HepG2 (cell line): ENCODE data around the gene COX4I1. TPM values are rescaled to one million over a fixed set of nuclear protein-coding genes. Genes with fewer than 3 reads are reported as not detected.
A peak's percentile ranks its signal among the peaks of the same experiment; 100 is the strongest.

Experiments used
- ATAC-seq: fragments of 200-7000 bp; cut with Tn5 transposase; 3 replicates; pipeline ENCODE4 v1.9.1; 2020; ENCODE audit warnings: mild to moderate bottlenecking, moderate library complexity
- BruUV-seq: library from RNA; stranded (reverse); fragments of 400-500 nt; replicated peaks from 2 replicates; lab custom pipeline; 2021; lab: Mats Ljungman, UMichigan
- CTCF ChIA-PET: fragments of 300-600 bp; formaldehyde crosslinking; extraction: SDS; loops from one replicate; lab custom pipeline; 2021; ENCODE audit warnings: low total read pairs, inconsistent platforms, low intra/inter-chr PET ratio; lab: Yijun Ruan, JAX
- POLR2A ChIA-PET: fragments of 350-600 bp; sonication (Branson Sonifier 250); formaldehyde crosslinking; loops from one replicate; lab custom pipeline; 2020; ENCODE audit warnings: antibody characterized with exemption, inconsistent platforms; lab: Yijun Ruan, JAX
- DNase-seq: peaks from one replicate; pipeline ENCODE4 v3.0.0-alpha.2; 2015; ENCODE audit warnings: low spot score
- FAIRE-seq: peaks from 3 replicates; lab custom pipeline; 2011; peaks lifted over from hg19 to GRCh38; lab: Jason Lieb, UNC
- H2AFZ ChIP-seq: one replicate; pipeline ENCODE4 v1.6.1; 2011; ENCODE audit warnings: low read length, inconsistent platforms
- H3K27ac ChIP-seq: fragments of 300-600 bp; 3 replicates; pipeline ENCODE4 v1.8.0; 2011; ENCODE audit warnings: mixed run types, mild to moderate bottlenecking, mixed read lengths, low read length, inconsistent platforms; ENCODE audit not compliant: insufficient read depth; ENCODE audit errors: extremely low read length
- H3K27me3 ChIP-seq, 2 experiments: fragments of 200-600 bp in 1 of 2; 2 replicates in 1 of 2; 3 replicates in 1 of 2; pipeline versions ENCODE4 v1.6.0 to v1.8.0; 2011; ENCODE audit warnings: low read length in 2 of 2, mild to moderate bottlenecking in 2 of 2, moderate library complexity in 2 of 2, inconsistent platforms in 1 of 2; ENCODE audit not compliant: insufficient read depth in 2 of 2, control insufficient read depth in 1 of 2
- H3K36me3 ChIP-seq, 2 experiments: fragments of 200-600 bp in 1 of 2; replicated peaks in 1 of 2; 2 replicates in 1 of 2; 3 replicates in 1 of 2; pipeline versions ENCODE4 v1.5.1 to v1.8.0; 2011; ENCODE audit warnings: low read length in 2 of 2, inconsistent platforms in 1 of 2; ENCODE audit not compliant: insufficient read depth in 2 of 2, control insufficient read depth in 1 of 2
- H3K4me1 ChIP-seq: 2 replicates; pipeline ENCODE4 v1.5.1; 2012; ENCODE audit warnings: low read length, inconsistent platforms; ENCODE audit not compliant: insufficient read depth
- H3K4me2 ChIP-seq: 2 replicates; pipeline ENCODE4 v1.6.0; 2011; ENCODE audit warnings: low read depth, low read length, inconsistent platforms
- H3K4me3 ChIP-seq, 3 experiments: fragments of 200-600 bp in 1 of 3; sonication (generic), shearing (Covaris generic) in 1 of 3; replicated peaks in 1 of 3; 2 replicates each; pipeline ENCODE4 v1.5.1; 2011 to 2016; ENCODE audit warnings: low read length in 3 of 3, inconsistent platforms in 2 of 3, low read depth in 2 of 3, mild to moderate bottlenecking in 2 of 3, control low read depth in 1 of 3, mixed read lengths in 1 of 3; ENCODE audit not compliant: insufficient read depth in 1 of 3
- H3K79me2 ChIP-seq: one replicate; pipeline ENCODE4 v1.6.1; 2011; ENCODE audit warnings: low read length, inconsistent platforms; ENCODE audit not compliant: insufficient read depth
- H3K9ac ChIP-seq: 2 replicates; pipeline ENCODE4 v1.6.0; 2011; ENCODE audit warnings: mild to moderate bottlenecking, low read depth, low read length, inconsistent platforms; ENCODE audit not compliant: insufficient read depth
- H3K9me3 ChIP-seq: 2 replicates; pipeline ENCODE4 v1.5.1; 2012; ENCODE audit warnings: mild to moderate bottlenecking, low read length
- H4K20me1 ChIP-seq: 2 replicates; pipeline ENCODE4 v1.6.0; 2011; ENCODE audit warnings: inconsistent platforms, mild to moderate bottlenecking, low read length, moderate library complexity; ENCODE audit not compliant: insufficient read depth
- ZNF121 ChIP-seq: sonication (generic); formaldehyde crosslinking; IDR thresholded peaks from 2 replicates; pipeline ENCODE4 v1.5.0; 2020; ENCODE audit warnings: mild to moderate bottlenecking, missing genetic modification reagents
- ZNF646 ChIP-seq: sonication (generic); formaldehyde crosslinking; IDR thresholded peaks from 2 replicates; pipeline ENCODE4 v1.9.0; 2021; ENCODE audit warnings: mild to moderate bottlenecking, missing genetic modification reagents
- WGBS: methylation state at CpG from one replicate; pipeline ENCODE4 v1.1.6; 2017; ENCODE audit warnings: low lambda C conversion rate; 5-methylcytosine and 5-hydroxymethylcytosine counted together
- in situ Hi-C: cut with HindIII; loops from 2 replicates; pipeline ENCODE4 v1.10.0; 2017; ENCODE audit warnings: low pct_unique_long_range_greater_than_20kb; ENCODE audit not compliant: extremely low pct_ligation_motif_present
- intact Hi-C: fragments of 100-400 bp; cut with micrococcal nuclease; formaldehyde crosslinking; loops from one replicate; pipeline ENCODE4 v1.10.0; 2022; ENCODE audit not compliant: unreplicated experiment
- polyA plus RNA-seq, 8 experiments: library from polyadenylated mRNA; depleted of rRNA in 3 of 8; stranded (reverse) in 7 of 8; unstranded in 1 of 8; fragments of >200 nt; fragmentation: Illumina TruSeq in 4 of 8; extraction: Trizol in 4 of 8; gene quantifications; 2 replicates each; pipeline versions ENCODE4 v1.2.1 to v1.2.3, GENCODE V29; 2011 to 2016; ENCODE audit warnings: low read depth in 4 of 8, missing spikeins in 1 of 8, mixed read lengths in 1 of 8; ENCODE audit not compliant: insufficient read depth in 1 of 8
- total RNA-seq, 5 experiments: library from RNA; depleted of rRNA; stranded (reverse); fragments of >200 nt; fragmentation: Illumina TruSeq; extraction: Trizol; gene quantifications; 2 replicates each; pipeline ENCODE4 v1.2.3, GENCODE V29; 2016; ENCODE audit warnings: low read depth in 1 of 5

Gene COX4I1
- total and polyA plus RNA-seq, 2 of the 13 experiments (the other 11 are each of a cell fraction or from before 2014, with no cell fraction given), result 658 to 902 TPM

GRCh38 chr16:85784813-85785212 lies 14.7 kb upstream of the COX4I1 start:
- FAIRE-seq, result no peak
- no TSS peak for BruUV-seq
- no peak overlapping the region for H3K4me3 ChIP-seq
- in situ Hi-C loops, result no loop called here
- H3K79me2 ChIP-seq, result peaks cover 12% of the 10 kb centered on the region
- H3K4me1 ChIP-seq, result peaks cover 25% of the 10 kb centered on the region
- H3K27ac ChIP-seq, result no peak overlapping the region
- 95% methylated on average over 2 of the region's 2 CpGs for WGBS
- no peak overlapping the region for H2AFZ ChIP-seq
- H3K9me3 ChIP-seq, result no peaks in the 10 kb centered on the region
- intact Hi-C loops, result no loop called here
- CTCF ChIA-PET, result no interaction called here
- H3K4me2 ChIP-seq, result no peak overlapping the region
- TF ChIP-seq ZNF121 (CRISPR knock-in tag) (peak; percentile 78), ZNF646 (no peak)
- H3K36me3 ChIP-seq, result peaks cover 44 to 75% of the 10 kb centered on the region in 2 experiments
- POLR2A ChIA-PET, result no interaction called here
- peaks cover 14% of the 10 kb centered on the region; the same call in 1 of the 2 replicates for H4K20me1 ChIP-seq
- H3K9ac ChIP-seq, result no peak overlapping the region
- ATAC-seq, result no peak
- DNase-seq, result no peak
- no peaks in the 10 kb centered on the region for H3K27me3 ChIP-seq
